ENCODE results near the gene ZSCAN31.

DNA sequence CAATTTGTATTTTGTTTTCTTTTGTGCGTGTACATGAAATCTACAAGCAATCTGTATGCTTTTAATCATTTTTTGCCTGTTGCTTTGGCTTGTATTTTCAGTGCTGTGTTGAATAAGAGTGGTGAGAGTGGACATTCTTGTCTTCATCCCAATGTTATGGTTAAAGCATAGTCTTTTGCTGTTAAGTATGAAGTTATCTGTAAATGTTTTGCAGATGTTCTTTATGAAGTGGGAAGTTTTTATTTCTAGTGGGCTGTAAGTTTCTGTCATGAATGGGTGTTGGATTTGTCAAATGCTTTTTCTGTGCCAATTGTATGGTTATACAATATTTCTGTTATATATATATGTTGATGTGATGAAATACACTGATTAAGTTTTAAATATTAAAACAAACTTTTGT is 38.0 kb upstream of the ZSCAN31 start:
- TF ChIP-seq CTCF (conservative IDR thresholded peaks at IDR 0.05; ENCODE audit: low read length), result no peak
- TF ChIP-seq EZH2phosphoT487 (IDR thresholded peaks at IDR 0.05; ENCODE audit: borderline replicate concordance), result no peak
